T-helper 17 cell (primary cell): Measurements from ENCODE around the gene NPAS3. TPM values are rescaled to one million over a fixed set of nuclear protein-coding genes. Genes with fewer than 3 reads are reported as not detected.

ENCODE experiments used
- ATAC-seq: fragments of 150-1000 bp; cut with Tn5 transposase; 2 replicates; pipeline ENCODE4 v1.10.0; 2021; ENCODE audit warnings: mild to moderate bottlenecking, moderate library complexity
- DNase-seq, 3 donors: peaks; one replicate each; pipeline versions ENCODE4 v3.0.0 to v3.0.0-alpha.2; 2020 to 2021
- H3K9me3 ChIP-seq: one replicate; pipeline ENCODE4 v1.7.0; 2013; ENCODE audit warnings: low read length, mild to moderate bottlenecking; ENCODE audit not compliant: control insufficient read depth, poor library complexity, severe bottlenecking
- H3K27ac Mint-ChIP-seq: one replicate; pipeline ENCODE4 v1.8.0; 2022; ENCODE audit warnings: mild to moderate bottlenecking, moderate library complexity, mixed read lengths
- H3K27me3 Mint-ChIP-seq: one replicate; pipeline ENCODE4 v1.8.0; 2022; ENCODE audit warnings: mixed read lengths
- H3K36me3 Mint-ChIP-seq: one replicate; pipeline ENCODE4 v1.8.0; 2022; ENCODE audit warnings: low read depth, mixed read lengths
- H3K4me1 Mint-ChIP-seq: one replicate; pipeline ENCODE4 v1.8.0; 2022; ENCODE audit warnings: mild to moderate bottlenecking, mixed read lengths
- H3K4me3 Mint-ChIP-seq: one replicate; pipeline ENCODE4 v1.8.0; 2022; ENCODE audit warnings: mild to moderate bottlenecking, moderate library complexity, mixed read lengths
- total RNA-seq, 4 donors: library from RNA in 2 of 4; stranded (reverse) in 2 of 4; gene quantifications; one replicate each; pipeline ENCODE4 v1.2.3 and lab custom pipeline; 2022 to 2026

Gene NPAS3
- total RNA-seq, 2 donors from 2014 or later = not detected

- H3K9me3 ChIP-seq = no peaks in the 10 kb centered on the region
- H3K27ac Mint-ChIP-seq = no peak overlapping the region
- ATAC-seq (no peak), DNase-seq (no peak)
- peaks cover 12% of the 10 kb centered on the region for H3K4me1 Mint-ChIP-seq
- H3K36me3 Mint-ChIP-seq = no peaks in the 10 kb centered on the region
- H3K27me3 Mint-ChIP-seq = no peaks in the 10 kb centered on the region
- H3K4me3 Mint-ChIP-seq = no peak overlapping the region
These were observed 905.4 kb downstream of the NPAS3 start for GRCh38 chr14:33844118-33844517.

- Mint-ChIP-seq H3K27me3 (peaks cover 5% of the 10 kb centered on the region), H3K4me3 (no peak overlapping the region), H3K27ac (no peak overlapping the region), H3K4me1 (peaks cover 9% of the 10 kb centered on the region), H3K36me3 (peaks cover 2% of the 10 kb centered on the region)
- no peaks in the 10 kb centered on the region for H3K9me3 ChIP-seq
- DNase-seq (no peak), ATAC-seq (no peak)
These were observed 907.6 kb downstream of the NPAS3 start for GRCh38 chr14:33846100-33846824.

- no peaks in the 10 kb centered on the region for H3K9me3 ChIP-seq
- H3K27ac Mint-ChIP-seq = no peak overlapping the region
- peaks cover 12% of the 10 kb centered on the region for H3K27me3 Mint-ChIP-seq
- no peak overlapping the region for H3K4me3 Mint-ChIP-seq
- DNase-seq (no peak), ATAC-seq (no peak)
- peaks cover 12% of the 10 kb centered on the region for H3K4me1 Mint-ChIP-seq
- peaks cover 3% of the 10 kb centered on the region for H3K36me3 Mint-ChIP-seq
These were observed 908.4 kb downstream of the NPAS3 start for GRCh38 chr14:33847066-33847465.

- DNase-seq = no peak
- no peak for ATAC-seq
- Mint-ChIP-seq H3K36me3 (peaks cover 3% of the 10 kb centered on the region), H3K27me3 (peaks cover 12% of the 10 kb centered on the region), H3K4me3 (no peak overlapping the region), H3K4me1 (peaks cover 13% of the 10 kb centered on the region), H3K27ac (no peak overlapping the region)
- H3K9me3 ChIP-seq = no peaks in the 10 kb centered on the region
These were observed 909.3 kb downstream of the NPAS3 start for GRCh38 chr14:33848009-33848408.

- H3K27ac Mint-ChIP-seq = no peak overlapping the region
- peaks cover 12% of the 10 kb centered on the region for H3K27me3 Mint-ChIP-seq
- H3K4me3 Mint-ChIP-seq = no peak overlapping the region
- ATAC-seq = no peak
- peaks cover 3% of the 10 kb centered on the region for H3K36me3 Mint-ChIP-seq
- peaks cover 12% of the 10 kb centered on the region for H3K4me1 Mint-ChIP-seq
- no peaks in the 10 kb centered on the region for H3K9me3 ChIP-seq
- DNase-seq = no peak
These were observed 910.2 kb downstream of the NPAS3 start for GRCh38 chr14:33848706-33849454.

GRCh38 chr14:33849455-33849801, 910.7 kb downstream of the NPAS3 start:
- no peak overlapping the region for H3K27ac Mint-ChIP-seq
- ATAC-seq = no peak
- H3K36me3 Mint-ChIP-seq = peaks cover 3% of the 10 kb centered on the region
- DNase-seq = no peak
- no peaks in the 10 kb centered on the region for H3K9me3 ChIP-seq
- H3K4me3 Mint-ChIP-seq = no peak overlapping the region
- peaks cover 12% of the 10 kb centered on the region for H3K4me1 Mint-ChIP-seq
- H3K27me3 Mint-ChIP-seq = peaks cover 12% of the 10 kb centered on the region

- Mint-ChIP-seq H3K27me3 (peaks cover 12% of the 10 kb centered on the region), H3K27ac (no peak overlapping the region), H3K36me3 (peaks cover 3% of the 10 kb centered on the region), H3K4me1 (peaks cover 14% of the 10 kb centered on the region), H3K4me3 (no peak overlapping the region)
- H3K9me3 ChIP-seq = no peaks in the 10 kb centered on the region
- no peak for DNase-seq
- ATAC-seq = no peak
These were observed 912.1 kb downstream of the NPAS3 start for GRCh38 chr14:33850826-33851225.

- ATAC-seq = no peak
- Mint-ChIP-seq H3K4me3 (no peak overlapping the region), H3K27ac (no peak overlapping the region), H3K36me3 (peaks cover 3% of the 10 kb centered on the region), H3K27me3 (peaks cover 12% of the 10 kb centered on the region), H3K4me1 (peaks cover 19% of the 10 kb centered on the region)
- DNase-seq = no peak
- no peaks in the 10 kb centered on the region for H3K9me3 ChIP-seq
These were observed 912.7 kb downstream of the NPAS3 start for GRCh38 chr14:33851366-33851765.

- H3K9me3 ChIP-seq = no peaks in the 10 kb centered on the region
These were observed 913.3 kb downstream of the NPAS3 start for GRCh38 chr14:33851931-33852330.

More at GRCh38 chr14:33851931-33852330, 913.3 kb downstream of the NPAS3 start:
- H3K4me3 Mint-ChIP-seq = no peak overlapping the region
- peaks cover 3% of the 10 kb centered on the region for H3K36me3 Mint-ChIP-seq
- no peak for ATAC-seq
- no peak overlapping the region for H3K27ac Mint-ChIP-seq
- no peak for DNase-seq
- peaks cover 17% of the 10 kb centered on the region for H3K4me1 Mint-ChIP-seq
- H3K27me3 Mint-ChIP-seq = peaks cover 12% of the 10 kb centered on the region
